ENCODE measurements around the gene MCUB.

DNA sequence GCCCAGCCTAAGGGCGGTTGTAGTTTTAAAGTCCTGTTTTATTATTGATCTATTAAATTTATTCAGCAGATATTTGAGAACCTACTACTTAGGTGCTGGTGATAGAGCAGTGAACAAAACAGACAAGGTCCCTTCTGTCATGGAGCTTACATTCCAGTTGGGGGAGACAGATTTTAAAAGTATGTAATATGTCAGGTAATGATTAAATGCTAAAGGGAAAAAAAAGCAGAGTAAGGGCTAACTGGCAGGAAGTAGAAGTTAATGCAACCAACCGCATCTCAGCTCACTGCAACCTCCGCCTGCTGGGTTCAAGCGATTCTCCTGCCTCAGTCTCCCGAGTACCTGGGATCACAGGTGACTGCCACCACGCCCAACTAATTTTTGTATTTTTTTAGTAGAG, 7.8 kb upstream of the MCUB start:
- no peak for TF ChIP-seq POLR2A (IDR thresholded peaks at IDR 0.05; ENCODE audit: low read depth, low read length)
- TF ChIP-seq TAF1 (IDR thresholded peaks at IDR 0.05; ENCODE audit: low read depth, low read length), result no peak
- TF ChIP-seq POLR2AphosphoS5 (IDR thresholded peaks at IDR 0.05; ENCODE audit: low read depth, low read length), result no peak
